HG02840 (cell line): ENCODE data around the gene STRN3.
"Not testable (repeated sequence)": the region's sequence is repeated elsewhere in the genome, so short reads cannot be mapped to it uniquely, and the experiment has no call there.

ENCODE experiments used
- ATAC-seq: cut with Tn5 transposase; IDR thresholded peaks from one replicate; pipeline ENCODE4 v1.9.1; 2021; ENCODE audit warnings: mild to moderate bottlenecking, moderate library complexity, moderate number of reproducible peaks; ENCODE audit not compliant: unreplicated experiment, low FRiP score

Gene STRN3, protein sequence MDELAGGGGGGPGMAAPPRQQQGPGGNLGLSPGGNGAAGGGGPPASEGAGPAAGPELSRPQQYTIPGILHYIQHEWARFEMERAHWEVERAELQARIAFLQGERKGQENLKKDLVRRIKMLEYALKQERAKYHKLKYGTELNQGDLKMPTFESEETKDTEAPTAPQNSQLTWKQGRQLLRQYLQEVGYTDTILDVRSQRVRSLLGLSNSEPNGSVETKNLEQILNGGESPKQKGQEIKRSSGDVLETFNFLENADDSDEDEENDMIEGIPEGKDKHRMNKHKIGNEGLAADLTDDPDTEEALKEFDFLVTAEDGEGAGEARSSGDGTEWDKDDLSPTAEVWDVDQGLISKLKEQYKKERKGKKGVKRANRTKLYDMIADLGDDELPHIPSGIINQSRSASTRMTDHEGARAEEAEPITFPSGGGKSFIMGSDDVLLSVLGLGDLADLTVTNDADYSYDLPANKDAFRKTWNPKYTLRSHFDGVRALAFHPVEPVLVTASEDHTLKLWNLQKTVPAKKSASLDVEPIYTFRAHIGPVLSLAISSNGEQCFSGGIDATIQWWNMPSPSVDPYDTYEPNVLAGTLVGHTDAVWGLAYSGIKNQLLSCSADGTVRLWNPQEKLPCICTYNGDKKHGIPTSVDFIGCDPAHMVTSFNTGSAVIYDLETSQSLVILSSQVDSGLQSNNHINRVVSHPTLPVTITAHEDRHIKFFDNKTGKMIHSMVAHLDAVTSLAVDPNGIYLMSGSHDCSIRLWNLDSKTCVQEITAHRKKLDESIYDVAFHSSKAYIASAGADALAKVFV

DNA sequence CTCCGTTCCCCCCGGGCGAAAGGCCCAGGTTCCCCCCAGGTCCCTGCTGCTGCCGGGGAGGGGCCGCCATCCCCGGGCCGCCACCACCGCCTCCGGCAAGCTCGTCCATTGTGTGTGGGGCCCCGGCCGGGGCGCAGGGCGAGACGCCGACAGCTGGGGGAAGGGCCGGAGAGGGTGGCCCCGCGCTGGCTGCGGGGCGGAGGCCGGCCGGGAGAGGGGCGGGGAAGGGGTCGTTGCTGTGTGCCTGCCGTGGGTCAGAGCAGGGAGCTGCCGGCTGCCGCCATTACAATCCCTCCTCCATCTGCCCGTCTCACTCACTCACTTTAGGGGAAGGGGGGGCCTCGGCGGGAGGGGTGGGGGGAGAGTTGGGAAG is at the start of gene STRN3:
Gene STRN3, minus strand, starts transcription at position 303 of the 373 bp plus-strand sequence. Its CDS starts 194 bp downstream, at position 109.
- ATAC-seq: no peak

DNA sequence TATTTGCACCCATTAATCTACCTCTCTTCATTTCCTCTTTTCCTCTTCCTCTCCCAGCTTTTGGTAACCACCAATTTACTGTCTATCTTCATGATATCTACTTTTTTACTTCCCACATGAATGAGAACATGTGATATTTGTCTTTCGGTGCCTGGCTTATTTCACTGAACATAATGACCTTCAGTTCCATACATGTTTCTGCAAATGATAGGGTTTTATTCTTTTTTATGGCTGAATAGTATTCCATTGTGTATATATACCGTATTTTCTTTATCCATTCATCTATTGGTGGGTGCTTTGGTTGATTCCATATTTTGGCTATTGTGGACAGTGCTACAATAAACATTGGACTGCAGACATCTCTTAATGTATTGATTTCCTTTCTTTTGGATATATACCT is 49.0 kb upstream of the STRN3 start:
- no peak for ATAC-seq

DNA sequence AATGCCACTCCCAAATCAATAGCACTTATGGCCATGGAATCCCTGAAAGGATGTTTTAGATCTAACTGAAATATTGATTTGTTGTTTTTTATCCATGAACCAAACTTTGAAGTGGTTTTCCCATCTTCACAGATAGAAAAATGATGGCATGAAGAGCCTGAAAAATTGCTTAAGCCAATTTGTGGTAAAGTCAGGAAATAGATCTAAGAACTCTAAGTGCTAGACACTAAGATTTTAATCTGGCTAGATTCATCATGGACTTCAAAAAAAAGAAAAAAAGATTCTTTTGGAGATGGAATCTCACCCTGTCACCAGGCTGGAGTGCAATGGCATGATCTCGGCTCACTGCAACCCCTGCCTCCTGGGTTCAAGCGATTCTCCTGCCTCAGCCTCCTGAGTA is 45.0 kb upstream of the STRN3 start:
- no peak for ATAC-seq

DNA sequence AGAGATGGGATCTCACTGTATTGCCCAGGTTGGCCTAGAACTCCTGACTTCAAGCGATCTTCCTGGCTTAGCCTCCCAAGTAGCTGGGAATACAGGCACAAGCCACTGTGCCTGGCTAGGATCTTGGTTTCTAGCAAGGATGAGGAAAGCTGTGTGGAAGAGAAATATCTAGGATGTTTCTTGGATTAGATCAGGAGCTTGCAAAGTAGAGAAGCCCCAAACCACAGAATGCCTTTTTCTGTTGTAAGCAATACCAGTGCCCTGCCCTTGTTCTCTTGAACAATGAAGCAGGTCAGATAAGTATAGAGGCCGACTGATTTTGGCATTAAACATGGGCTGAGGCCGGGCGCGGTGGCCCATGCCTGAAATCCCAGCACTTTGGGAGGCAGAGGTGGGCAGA is 44.3 kb upstream of the STRN3 start:
- ATAC-seq: no peak

DNA sequence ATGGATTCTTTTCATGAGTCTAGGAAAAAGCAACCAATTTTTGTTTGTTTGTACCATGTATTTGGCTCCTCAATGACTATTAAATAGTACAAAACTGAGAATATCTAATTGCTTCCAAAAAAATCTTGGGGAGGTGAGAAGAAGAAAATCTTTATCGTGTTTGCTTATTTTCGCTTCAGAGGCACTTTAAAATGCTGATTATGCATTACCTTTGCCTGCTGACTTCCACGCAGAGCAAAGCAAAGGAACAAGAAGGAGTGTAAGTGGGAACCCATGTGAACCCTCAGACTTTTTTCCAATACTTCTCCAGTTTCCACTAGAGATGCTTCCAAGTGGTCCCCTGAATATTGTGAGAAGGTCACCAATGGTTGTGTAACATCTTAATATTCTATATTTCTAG is 43.2 kb upstream of the STRN3 start:
- ATAC-seq: no peak

DNA sequence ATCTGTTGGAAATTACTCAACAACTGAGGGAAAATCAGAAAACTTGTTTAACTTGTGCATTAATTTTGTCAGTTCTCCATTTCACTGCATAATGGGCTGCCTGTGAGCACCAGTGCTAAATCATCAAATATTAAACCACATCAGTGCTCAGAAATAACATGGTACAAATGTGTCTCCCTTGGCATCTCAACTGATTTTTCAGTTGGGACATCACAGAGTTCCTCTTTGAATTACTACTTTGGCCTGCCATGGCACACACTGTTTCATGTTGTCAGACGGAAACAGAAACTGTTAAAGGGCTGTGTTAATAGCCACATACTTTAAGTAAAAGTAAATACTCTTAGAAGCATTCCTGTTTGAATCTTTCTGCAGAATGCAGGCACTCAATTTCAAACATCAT is 42.1 kb upstream of the STRN3 start:
- no peak for ATAC-seq

DNA sequence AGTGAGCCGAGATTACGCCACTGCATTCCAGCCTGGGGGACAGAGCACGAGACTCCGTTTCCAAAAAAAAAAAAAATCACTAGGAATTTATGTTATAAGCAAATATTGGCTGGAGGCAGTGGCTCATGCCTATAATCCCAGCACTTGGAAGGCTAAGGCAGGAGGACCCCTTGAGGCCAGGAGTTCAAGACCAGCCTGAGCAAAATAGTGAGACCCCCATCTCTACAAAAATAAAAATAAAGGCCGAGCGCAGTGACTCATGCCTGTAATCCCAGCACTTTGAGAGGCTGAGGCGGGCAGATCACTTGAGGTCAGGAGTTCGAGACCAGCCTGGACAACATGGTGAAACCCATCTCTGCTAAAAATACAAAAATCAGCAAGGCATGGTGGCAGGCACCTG is 36.7 kb upstream of the STRN3 start:
- not testable (repeated sequence) for ATAC-seq

DNA sequence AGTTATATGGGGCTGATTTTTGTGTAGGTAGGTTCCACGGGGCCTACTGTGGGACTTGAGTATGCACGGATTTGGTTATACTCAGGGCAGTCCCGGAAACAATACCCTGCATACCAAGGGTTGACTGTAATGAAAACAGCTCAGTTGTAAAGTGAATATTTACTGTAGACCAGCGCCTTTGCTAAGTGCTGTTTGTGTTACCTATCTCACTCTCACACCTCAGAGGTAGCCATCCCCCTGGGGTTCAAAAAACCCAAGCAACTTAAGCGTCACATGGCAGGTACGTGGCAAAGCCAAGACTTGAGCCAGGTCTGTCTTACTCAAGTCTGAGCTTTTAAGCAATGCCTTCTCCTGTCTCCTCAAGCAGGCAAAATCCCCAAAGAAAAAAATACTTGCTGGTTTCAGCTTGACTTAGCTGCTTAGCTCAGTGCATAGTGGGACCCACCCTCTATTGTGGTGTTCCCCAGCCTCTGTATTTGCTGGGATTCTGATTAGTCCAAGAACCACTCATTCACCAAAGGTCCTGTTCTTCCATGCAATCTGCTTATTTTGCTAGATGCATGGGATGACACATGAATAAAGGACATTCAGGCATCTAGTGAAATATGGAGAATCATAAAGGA is 34.2 kb upstream of the STRN3 start:
- no peak for ATAC-seq

DNA sequence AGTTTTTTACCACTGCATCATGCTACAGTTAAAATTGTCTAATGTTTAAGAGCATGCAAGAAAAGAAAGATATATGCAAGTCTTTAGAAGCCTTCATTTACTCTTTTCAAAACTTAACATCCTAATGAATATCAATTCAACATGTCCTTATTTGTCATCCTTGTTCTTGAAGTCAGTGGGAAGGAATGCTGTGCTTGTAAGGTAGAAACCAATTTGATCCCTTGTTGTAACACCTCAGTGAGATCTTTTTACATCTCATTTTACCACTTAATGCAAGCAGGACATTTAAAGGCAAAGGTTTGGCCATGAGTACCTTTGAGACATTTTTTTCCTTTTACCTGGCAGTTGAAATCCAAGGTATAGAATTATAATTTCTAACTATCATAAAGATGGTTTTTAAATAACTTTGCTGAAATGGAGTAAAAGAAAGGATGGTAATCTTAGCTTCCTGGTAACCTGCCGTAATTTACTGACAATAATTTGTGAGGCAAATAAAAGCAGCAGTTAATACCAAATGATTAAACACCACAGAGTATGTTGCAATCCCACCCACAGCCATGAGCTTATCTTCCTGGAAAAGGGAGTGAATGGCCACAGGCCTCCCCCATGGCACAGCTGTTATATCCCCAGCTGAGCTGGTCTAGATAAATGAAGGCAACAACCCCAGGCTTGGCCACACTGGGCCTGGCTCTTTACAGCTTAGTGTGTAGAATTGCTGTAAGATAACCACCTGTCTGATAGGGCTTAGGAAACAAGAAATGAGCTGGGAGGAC is 33.2 kb upstream of the STRN3 start:
- ATAC-seq: no peak

DNA sequence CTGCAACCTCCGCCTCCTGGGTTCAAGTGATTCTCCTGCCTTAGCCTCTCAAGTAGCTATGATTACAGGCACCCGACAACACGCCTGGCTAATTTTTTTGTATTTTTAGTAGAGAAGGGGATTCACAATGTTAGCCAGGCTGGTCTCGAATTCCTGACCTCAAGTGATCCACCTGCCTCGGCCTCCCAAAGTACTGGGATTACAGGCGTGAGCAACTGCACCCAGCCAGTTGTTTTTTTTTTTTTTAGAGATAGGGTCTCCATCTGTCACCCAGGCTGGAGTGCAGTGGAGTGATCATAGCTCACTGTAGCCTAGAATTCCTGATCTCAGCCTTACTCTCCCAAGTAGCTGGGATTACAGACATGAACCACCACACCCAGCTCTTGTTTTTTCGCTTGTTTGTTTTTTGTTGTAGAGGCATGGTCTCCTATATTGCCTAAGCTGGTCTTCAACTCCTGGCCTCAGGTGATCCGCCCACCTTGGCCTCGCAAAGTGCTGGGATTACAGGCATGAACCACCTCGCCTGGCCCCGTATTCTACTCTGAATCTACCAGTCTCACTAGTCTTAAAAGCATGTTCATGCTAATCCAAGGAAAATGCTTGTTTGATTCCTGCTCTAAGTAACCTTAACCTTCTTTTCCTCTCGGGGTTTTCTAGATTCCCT is 31.7 kb upstream of the STRN3 start:
- no peak for ATAC-seq

DNA sequence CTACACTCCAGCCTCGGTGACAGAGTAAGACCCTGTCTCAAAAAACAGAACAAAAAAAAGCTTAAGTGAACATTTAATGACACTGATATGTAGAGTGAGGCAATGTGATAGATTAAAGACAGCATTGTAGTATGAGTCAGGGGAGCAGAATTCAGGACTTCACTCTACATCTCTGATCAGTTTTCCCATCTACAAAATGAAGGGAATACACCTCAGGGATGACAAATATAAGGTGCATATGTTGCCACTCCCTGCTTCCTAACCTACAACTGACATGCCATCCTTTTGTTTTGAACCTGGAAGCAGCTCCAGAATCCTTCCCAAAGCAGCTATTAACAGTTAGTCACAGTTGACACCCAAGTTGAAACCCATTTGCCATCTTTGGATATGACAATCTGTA is 30.9 kb upstream of the STRN3 start:
- ATAC-seq: no peak

DNA sequence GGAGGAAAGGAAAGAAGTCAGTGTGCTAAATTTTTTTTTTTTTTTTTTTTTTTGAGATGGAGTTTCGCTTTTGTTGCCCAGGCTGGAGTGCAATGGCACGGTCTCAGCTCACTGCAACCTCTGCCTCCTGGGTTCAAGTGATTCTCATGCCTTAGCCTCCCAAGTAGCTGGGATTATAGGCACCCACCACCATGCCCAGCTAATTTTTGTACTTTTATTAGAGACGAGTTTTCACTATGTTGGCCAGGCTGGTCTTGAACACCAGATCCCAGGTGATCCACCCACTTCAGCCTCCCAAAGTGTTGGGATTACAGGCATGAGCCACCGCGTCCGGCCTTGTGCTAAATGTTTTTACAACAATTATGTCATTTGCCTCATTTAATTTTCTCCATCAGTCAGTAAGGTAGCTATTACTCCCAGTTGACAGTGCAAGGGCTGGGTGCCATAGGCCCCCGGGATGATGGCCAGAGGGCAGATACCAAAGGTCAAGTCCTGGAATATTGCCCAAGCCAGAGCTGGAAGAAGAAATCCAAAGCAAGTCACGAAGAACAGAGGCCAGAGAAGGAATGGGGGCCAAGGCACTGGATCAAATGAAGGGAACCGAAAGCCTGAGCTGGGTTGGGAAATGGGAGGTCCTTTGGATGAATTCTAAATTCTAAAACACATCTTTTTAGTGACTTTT is 26.9 kb upstream of the STRN3 start:
- ATAC-seq: not testable (repeated sequence)

DNA sequence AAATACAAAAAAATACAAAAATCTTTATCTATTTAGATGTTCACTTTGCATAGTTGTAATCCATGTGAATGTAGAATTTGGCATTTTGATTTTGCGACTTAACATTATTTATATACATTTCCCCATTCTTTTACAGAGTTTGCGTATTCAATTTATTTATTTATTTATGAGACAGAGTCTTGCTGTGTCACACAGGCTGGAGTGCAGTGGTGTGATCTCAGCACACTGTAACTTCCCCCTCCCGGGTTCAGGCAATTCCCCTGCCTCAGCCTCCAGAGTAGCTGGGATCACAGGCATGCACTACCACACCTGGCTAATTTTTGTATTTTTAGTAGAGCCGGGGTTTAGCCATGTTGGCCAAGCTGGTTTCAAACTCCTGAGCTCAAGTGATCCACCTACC is 25.3 kb upstream of the STRN3 start:
- ATAC-seq: no peak

DNA sequence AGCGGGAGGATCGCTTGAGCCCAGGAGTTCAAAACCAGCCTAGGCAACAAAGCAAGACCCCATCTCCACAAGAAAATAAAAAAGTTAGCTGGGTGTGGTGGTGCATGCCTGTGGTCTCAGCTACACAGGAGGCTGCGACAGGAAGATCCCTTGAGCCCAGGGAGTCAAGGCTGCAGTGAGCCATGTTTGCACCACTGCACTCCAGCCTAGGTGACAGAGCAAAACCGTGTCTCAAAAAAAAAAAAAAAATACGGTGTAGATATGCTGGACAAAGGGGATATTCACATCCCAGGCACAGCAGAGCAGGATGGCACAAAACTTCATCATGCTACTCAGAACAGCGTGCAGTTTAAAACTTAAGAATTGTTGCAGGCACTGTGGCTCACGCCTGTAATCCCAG is 24.8 kb upstream of the STRN3 start:
- no peak for ATAC-seq

DNA sequence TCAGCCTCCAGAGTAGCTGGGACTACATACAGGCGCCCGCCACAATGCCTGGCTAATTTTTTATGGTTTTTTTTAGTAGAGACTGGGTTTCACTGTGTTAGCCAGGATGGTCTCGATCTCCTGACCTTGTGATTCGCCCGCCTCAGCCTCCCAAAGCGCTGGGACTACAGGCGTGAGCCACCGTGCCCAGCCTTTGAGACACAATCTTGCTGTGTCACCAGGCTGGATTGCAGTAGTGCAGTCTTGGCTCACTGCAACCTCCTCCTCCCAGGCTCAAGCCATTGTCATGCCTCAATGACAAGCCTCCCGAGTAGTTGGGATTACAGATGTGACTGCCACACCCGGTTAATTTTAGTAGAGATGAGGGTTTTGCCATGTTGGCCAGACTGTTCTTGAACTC is 21.3 kb upstream of the STRN3 start:
- no peak for ATAC-seq

DNA sequence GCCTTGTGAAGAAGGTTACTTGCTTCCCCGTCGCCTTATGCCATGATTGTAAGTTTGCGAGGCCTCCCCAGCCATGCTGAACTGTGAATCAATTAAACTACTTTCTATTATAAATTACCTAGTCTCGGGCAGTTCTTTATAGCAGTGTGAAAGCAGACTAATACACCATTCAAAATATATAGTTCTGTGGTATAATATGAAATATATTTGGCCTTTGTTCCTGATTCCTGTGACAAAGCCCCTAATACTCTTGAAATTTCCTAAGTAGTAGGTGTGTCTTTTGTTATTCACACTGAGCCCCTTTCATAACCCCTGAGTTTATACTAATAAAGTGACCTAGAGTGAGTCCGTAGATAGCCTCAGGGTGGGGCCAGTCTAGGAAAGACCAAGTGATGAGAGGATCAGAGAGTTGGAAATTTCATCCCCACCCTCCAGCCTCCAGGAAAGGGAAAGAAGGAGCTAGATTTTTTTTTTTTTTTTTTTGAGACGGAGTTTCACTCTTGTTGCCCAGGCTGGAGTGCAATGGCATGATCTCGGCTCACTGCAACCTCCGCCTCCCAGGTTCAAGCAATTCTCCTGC is 19.4 kb upstream of the STRN3 start:
- ATAC-seq: no peak

DNA sequence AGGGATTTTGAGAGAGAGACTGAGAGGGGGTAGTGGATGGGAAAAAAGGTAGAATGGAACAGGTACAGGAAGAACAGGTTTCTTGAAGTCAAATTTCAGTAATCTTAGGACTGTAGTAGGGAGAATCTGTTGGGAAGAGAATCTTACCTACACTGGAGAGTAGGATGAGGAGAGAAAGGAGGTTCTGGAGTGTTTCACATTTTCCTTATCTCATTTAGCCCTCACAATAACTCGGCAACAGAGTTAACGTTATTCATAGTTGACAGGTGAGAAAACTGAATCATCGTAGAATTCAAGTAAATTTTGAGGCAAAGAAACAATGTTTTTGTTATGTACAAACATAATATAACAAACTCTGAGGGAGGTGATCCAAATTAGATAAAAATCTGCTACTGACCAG is 17.2 kb upstream of the STRN3 start:
- no peak for ATAC-seq

DNA sequence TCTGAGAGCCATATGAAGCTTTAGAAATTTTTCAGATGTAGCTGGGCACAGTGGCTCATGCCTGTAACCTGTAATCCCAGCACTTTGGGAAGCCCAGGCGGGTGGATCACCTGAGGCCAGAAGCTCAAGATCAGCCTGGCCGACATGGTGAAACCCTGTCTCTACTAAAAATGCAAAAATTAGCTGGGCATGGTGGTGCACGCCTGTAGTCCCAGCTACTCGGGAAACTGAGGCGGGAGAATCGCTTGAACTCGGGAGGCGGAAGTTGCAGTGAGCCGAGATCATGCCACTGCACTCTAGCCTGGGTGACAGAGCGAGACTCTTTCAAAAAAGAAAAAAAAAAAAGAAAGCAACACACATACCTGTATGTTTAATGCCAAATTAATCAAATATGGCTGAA is 16.7 kb upstream of the STRN3 start:
- ATAC-seq: not testable (repeated sequence)

DNA sequence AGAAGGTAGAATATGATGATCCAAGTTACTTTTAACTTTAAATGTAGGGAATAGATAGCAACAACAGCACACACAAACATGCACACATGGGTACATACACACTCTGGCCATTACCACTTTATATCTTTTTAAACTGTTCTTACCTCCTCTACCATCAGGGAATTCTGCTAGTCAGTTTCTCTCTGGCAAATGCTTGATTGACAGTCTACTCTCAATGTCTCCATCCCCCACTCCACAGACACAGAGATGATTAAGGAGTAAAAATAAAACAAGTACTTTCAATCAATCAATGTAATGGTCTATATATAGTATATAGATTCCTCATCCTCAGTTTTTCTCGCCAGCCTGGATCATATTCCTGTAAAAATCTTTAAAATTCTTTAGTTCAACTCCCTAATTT is 16.1 kb upstream of the STRN3 start:
- ATAC-seq: no peak
